ENCODE data around the gene FIGNL2. TPM values are rescaled to one million over a fixed set of nuclear protein-coding genes. Genes with fewer than 3 reads are reported as not detected.

FIGNL2 gene
- total RNA-seq, 1 donor from 2014 or later = 0.91 TPM

- no peak for DNase-seq (ENCODE audit: low spot score)
These were observed 75.2 kb downstream of the FIGNL2 start for GRCh38 chr12:51773145-51773869.

GRCh38 chr12:51771008-51771407, 77.5 kb downstream of the FIGNL2 start:
- DNase-seq (ENCODE audit: low spot score) = no peak

Other genes with a start within 250 kb of the FIGNL2 start
- gene ANKRD33, start 39.4 kb upstream of the FIGNL2 start, total RNA-seq = not detected
- 46.8 TPM for gene ACVRL1, start 58.8 kb upstream of the FIGNL2 start, total RNA-seq
- gene ACVR1B, start 103.0 kb upstream of the FIGNL2 start, total RNA-seq = 40.6 TPM
- gene TAMALIN, start 158.2 kb upstream of the FIGNL2 start, total RNA-seq = 50.7 TPM
- gene NR4A1, start 202.7 kb upstream of the FIGNL2 start, total RNA-seq = 79.2 TPM
- 27.2 TPM for gene ATG101, start 221.3 kb upstream of the FIGNL2 start, total RNA-seq
- 0.78 TPM for gene SMIM41, start 231.0 kb upstream of the FIGNL2 start, total RNA-seq

Measured in ureter (tissue), 1 donor.